CD1c-positive myeloid dendritic cell (primary cell): Measurements from ENCODE around the gene GIT2.
"Not testable (repeated sequence)": the region's sequence is repeated elsewhere in the genome, so short reads cannot be mapped to it uniquely, and the experiment has no call there.

Experiments used
- DNase-seq: peaks from one replicate; pipeline ENCODE4 v3.0.0-alpha.2; 2016; ENCODE audit errors: extremely low spot score

The GIT2 gene

GRCh38 chr12:109920261-109920780 is 75.8 kb downstream of the GIT2 start:
- no peak for DNase-seq

GRCh38 chr12:109919456-109919855 is 76.7 kb downstream of the GIT2 start:
- DNase-seq, result no peak

- DNase-seq, result no peak
Observed at GRCh38 chr12:109916045-109916444, 80.1 kb downstream of the GIT2 start.

- no peak for DNase-seq
Observed at GRCh38 chr12:109915171-109916040, 80.8 kb downstream of the GIT2 start.

- DNase-seq, result no peak
Observed at GRCh38 chr12:109914461-109914860, 81.7 kb downstream of the GIT2 start.

GRCh38 chr12:109912855-109913321 is 83.3 kb downstream of the GIT2 start:
- DNase-seq, result no peak

- DNase-seq, result peak; percentile 3
Observed at GRCh38 chr12:109910969-109911348, 85.2 kb downstream of the GIT2 start.

- no peak for DNase-seq
Observed at GRCh38 chr12:109910254-109910968, 85.8 kb downstream of the GIT2 start.

- no peak for DNase-seq
Observed at GRCh38 chr12:109905301-109905700, 90.9 kb downstream of the GIT2 start.

GRCh38 chr12:109902891-109903418 is 93.2 kb downstream of the GIT2 start:
- DNase-seq, result no peak

GRCh38 chr12:109900752-109901580 is 95.2 kb downstream of the GIT2 start:
- DNase-seq, result no peak

- peak; percentile 92 for DNase-seq
Observed at GRCh38 chr12:109899783-109900751, 96.1 kb downstream of the GIT2 start, which contains the start of gene TCHP. Gene TCHP (plus strand): TSS chr12:109900274. CDS start chr12:109903027, 2,753 bp downstream.

- not testable (repeated sequence) for DNase-seq
Observed at GRCh38 chr12:109899345-109899744, 96.8 kb downstream of the GIT2 start.

- DNase-seq, result no peak
Observed at GRCh38 chr12:109897029-109897428, 99.1 kb downstream of the GIT2 start.

GRCh38 chr12:109896188-109896587 is 100.0 kb downstream of the GIT2 start:
- DNase-seq, result no peak

- DNase-seq, result no peak
Observed at GRCh38 chr12:109894939-109895338, 101.2 kb downstream of the GIT2 start.

- peak; percentile 34 for DNase-seq
Observed at GRCh38 chr12:109893261-109893995, 102.7 kb downstream of the GIT2 start.

GRCh38 chr12:109892748-109893147 is 103.4 kb downstream of the GIT2 start:
- DNase-seq, result no peak

GRCh38 chr12:109892165-109892715 is 103.9 kb downstream of the GIT2 start:
- DNase-seq, result no peak
